HG03457 (cell line): ENCODE measurements around the gene P2RY12.

Experiments
- ATAC-seq: cut with Tn5 transposase; IDR thresholded peaks from one replicate; pipeline ENCODE4 v1.9.1; 2021; ENCODE audit warnings: moderate number of reproducible peaks; ENCODE audit not compliant: unreplicated experiment

The P2RY12 gene

DNA sequence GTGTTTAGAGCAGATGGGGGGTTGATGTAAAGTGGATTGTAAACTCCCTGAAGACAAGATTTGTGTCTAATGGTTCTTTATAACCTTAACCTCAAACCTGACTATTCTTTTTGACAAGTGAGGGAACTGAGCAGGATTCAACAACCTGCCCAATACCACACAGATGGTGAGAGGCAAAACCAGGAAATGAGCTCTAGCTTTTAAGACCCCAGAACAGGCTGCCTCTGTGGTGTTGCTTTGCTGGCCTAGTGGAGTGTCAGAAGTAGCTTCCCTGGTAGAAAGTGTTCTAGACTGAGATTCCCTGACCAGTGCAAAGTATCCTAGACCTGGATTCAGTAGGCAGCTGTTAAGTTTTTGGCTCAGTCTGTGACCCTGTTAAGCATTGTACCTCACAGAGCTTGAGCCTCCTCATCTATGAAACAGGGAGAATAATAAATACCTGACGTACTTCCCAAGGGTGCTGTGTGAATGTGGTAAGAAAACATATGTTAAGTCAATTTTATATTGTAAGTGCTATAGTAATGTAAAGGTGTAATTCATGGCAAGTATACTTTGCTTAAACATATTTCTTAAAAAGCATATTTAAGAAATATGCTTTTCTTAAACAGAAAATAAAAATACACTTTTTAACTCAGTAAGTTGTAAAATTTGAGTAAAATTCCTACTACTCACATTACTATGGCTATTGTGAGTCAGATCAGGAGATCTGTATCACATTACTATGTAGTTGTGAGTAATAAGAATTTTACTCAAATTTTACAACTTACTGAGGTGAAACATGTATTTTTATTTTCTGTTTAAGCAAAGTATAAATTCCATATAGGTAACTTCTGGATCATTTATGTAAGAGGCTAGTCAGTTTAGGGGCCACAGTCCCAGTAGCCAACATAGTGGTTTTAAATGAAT lies 76.7 kb downstream of the P2RY12 start:
- ATAC-seq, result no peak

DNA sequence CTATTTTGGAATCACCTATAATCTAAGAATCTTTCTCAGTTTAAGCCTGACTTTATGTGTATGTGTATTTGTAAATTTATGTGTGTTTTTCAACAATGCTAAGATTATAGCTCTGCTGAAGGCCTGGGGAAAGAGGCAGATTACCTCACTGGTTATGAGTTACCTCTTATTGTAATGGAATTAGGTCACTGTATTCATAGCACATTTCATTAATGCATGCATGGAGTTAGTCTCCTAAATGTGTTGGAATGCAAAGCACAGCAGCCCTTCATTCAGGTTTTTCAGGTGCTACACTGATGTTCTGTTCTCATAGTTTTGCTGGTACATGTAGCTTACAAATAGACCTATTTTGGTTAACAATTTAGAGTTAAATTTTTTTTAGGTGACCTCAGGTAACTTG lies 77.4 kb downstream of the P2RY12 start:
- no peak for ATAC-seq

DNA sequence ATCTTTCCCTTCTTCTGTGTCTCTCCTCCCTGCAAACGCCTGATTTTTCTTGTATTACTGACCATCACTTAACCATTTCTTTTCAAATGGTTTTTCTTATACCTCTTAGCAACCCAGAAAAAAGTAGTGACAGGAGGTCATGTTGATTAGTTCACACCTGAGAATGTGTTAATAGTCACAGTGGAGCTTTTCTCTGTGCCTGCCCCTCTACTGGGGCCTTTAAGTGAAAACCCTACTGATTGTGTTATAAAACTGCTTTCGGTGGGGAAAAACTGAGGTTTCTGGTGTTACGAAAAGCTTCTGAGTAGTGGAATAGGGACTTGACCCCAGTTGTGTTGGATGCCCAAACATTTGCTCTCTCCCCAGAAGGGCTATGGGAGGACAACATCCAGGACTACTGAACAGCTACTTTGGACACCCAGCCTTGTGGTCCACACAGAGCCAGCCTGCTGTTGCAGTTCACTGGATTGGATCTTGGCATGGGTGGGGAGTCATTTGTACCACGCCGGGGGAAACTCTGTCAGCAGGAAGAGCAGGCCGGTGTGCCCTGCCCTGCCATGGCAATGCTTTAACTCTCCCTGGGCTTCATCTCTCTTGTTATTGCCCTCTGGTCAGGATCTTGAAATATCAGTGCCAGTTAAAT lies 78.3 kb downstream of the P2RY12 start:
- no peak for ATAC-seq

DNA sequence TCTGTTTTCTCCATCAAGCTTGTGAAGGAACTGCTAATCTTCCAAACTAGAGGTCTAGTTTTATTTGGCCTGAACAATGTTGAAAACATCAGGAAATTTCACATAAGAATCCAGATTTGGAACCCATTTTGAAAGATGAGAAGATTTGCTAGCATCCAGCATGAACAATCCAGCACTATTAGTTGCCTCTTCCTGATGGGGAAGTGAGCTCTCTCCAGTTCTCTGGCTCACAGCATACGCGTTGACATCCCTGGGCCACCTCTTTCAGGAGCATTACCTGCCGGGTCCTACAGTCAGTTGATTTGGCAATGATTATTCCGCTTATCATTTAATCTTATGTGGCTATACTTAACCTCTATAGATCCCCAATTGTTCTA lies 78.8 kb downstream of the P2RY12 start:
- no peak for ATAC-seq

DNA sequence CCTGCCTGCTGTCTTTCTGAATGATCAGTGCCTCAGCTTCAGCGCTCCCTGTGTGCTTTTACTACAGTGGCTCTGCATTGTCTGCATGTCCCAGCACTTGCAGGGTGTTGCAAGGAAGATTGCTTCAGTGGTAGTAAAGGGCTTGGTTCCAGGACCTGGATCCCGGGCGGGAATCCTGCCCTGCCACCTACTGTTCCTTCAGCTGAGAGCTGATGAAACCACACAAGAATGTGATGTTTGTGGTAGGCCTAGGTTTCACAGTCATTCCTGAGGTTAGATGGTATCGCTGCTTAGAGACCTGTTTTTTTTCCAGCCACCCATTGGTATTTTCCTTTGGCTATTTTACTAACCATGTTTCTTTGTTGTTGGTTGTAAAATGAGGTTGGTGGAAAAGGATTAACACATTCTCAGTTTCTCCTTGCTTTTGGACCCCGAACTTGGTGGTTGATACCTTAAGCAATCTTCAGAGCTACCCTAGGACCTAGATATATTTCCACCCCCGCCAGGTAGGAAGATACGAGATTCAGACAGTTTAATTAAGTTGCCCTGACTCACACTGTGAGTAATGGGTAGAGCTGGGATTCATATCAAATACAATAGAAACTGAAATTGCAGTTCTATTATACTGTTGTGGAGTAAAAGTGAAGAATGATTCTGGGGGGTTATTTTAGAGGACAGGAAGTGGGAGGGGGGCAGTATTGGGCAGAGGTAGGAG lies 79.3 kb downstream of the P2RY12 start:
- no peak for ATAC-seq

DNA sequence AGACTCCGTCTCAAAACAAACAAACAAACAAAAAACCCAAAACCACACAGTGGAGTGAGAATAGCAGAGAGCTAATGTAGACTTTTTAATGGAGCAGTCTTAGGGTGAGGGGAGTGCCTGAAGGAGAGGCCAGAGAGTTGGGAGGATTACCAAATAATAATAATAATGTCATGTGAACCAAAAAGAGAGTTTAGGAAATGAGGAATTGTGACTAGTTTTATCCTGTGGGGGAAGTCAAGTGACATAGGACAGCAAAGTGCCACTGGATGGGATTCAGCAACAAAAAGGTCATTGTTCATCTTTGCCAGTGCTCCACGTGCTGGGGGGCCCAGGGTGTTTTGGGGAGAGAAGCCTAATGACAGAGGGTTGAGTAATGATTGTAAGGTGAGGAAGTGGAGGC lies 80.8 kb downstream of the P2RY12 start:
- no peak for ATAC-seq

DNA sequence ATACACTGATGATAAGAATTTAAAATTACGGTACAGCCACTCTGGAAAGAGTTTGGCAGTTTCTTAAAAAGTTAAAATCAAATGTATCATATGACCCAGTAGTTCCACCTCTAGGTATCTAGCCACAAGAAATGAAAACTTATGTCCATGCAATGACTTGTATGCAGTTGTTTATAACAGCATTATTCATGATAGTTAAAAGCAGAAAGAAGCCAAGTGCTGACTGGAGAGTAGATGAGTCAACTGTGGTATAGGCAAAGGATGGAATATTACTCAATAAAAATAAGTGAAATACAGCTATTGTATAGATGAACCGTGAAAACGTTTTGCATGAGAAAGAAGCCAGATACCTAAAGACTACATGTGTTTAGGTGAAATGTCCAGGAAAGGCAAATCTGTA lies 82.8 kb downstream of the P2RY12 start:
- no peak for ATAC-seq

DNA sequence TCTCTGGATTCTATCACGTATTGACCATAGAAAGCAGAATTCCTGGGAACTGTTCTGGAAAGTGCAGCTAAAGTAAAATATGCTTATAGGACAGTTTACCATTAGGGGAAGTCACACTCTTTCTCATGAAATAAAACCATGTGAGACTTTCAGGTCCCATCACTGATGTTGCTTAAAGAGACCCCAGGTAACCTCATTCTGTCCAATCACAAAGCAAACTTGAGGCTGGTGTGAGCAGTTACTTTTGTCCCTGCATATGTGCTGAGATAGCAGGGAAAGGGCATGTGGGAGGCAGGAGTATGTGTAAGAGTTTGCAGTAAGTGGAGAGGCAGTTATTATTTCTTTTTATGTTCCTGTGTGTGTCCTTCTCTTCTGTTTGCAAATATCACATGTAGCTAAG lies 84.0 kb downstream of the P2RY12 start:
- no peak for ATAC-seq

DNA sequence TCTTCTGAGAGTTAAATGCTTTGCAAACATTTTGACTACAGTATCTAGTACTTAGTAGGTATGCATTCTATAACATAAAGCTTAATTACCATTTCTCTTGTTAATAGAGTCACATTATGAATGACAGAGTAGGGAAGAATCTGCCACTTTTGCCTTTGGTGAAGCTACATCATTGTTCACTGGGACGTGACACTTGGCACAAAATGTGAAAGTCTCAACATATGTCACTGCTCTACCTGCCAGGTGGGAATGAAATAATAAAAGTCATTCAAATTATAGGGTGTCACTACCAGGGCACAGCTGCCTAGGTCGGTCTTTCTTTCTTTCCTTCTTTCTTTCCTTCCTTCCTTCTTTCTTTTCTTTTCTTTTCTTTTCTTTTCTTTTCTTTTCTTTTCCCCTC lies 85.5 kb downstream of the P2RY12 start:
- no peak for ATAC-seq

DNA sequence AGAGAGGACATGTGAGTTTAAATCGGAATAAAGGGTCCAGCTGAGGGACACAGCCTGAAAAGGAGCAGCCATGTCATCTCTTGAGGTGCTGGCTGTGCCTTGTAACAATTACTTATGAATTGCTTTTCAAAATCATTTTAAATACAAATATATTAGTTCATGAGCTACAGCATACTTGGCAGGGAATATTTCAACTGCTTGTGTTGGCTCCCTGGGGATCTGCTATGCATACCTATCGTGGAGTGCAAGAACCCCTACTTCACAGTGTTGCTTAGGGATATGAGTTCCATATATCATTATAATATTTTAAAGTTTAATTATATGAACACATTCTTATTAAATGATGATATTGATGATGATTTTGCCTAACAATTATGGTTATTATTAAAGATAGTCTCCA lies 87.1 kb downstream of the P2RY12 start:
- ATAC-seq, result no peak

DNA sequence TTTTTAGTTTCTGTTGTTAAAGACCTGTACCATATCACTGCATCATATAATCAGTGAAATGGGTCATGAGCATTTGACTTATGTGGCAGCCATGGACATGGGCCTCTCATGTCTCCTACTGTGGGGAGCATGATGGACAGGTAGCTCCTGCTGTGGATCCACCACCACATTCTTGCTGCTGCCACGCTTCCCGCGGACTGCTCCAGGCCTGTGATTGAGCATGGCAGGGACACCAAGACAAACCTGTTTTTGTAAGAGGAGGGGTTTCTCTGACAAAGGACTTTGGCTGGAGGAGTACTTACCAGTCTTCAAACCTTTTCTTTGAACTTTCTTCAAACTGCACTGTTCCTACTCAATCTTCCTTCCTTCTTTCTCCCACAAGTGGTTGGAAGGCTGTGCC lies 88.3 kb downstream of the P2RY12 start:
- no peak for ATAC-seq

DNA sequence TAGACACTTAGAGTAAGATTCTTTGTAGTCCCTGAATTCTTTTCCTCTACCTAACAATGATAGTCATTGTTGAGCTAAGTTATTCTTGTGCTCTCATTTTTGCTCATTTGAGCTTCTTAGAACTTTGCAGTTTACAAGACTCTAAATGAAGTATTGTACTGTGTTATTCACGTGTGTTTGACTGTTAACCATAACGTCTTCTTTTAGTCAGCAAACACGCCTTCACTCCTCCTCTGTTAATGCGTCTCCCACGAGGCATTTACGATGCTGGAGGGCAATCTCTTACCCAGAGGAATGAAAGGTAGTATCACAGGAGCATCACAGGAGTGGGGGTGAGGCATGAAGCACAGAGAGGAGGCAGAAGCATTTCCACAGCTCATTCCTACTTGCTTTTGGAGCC lies 91.4 kb downstream of the P2RY12 start:
- ATAC-seq, result no peak

DNA sequence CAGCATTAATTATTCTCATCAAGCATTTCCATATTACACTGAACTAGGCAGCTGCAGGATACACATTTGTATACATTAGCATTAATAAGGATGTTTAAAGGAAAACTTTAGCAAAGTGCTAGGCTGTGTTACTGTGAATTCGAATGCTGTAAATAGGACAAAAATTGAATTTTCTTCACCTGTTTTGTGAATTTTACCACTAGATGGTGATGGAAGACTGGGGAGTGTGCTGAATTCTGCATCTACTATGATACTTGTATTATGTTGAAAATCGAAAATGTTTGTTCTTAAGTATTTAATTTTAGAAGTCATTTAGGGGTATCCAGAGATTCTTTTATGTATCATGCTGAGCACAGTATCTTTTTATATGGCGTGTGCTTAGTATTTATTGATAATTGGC lies 93.9 kb downstream of the P2RY12 start:
- ATAC-seq, result no peak

DNA sequence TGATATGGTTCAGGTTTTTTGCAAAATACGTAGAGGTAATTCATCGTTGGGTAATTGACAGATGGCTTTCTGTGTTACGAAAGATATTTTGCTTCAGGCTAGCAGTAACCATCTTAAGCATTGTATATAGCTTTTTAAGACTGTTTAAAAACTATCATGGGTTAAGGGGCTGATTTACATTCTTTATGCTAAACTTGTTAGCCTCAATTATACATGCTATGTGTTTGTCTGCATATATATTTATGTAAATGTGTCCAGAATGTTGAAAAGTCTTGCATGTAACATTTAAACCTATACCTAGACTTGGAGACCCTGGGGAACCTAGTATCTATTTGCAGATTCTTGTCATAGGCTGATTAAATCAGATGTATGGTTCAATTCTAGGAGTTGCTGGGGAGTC lies 95.1 kb downstream of the P2RY12 start:
- no peak for ATAC-seq
